Kidney (tissue), 14 donors: Measurements from ENCODE around the gene EIF6. TPM values are rescaled to one million over a fixed set of nuclear protein-coding genes. Genes with fewer than 3 reads are reported as not detected.

Source experiments
- DNase-seq, 5 donors: peaks; one replicate each; pipeline ENCODE4 v3.0.0-alpha.2; 2013 to 2020
- FAIRE-seq: peaks from 2 replicates; lab custom pipeline; 2012; peaks lifted over from hg19 to GRCh38; lab: Jason Lieb, UNC
- H3K27ac ChIP-seq, 2 donors: one replicate each; pipeline ENCODE4 v1.7.0; 2013; ENCODE audit warnings: low read depth in 2 of 2, low read length in 2 of 2, inconsistent platforms in 1 of 2
- H3K27me3 ChIP-seq: one replicate; pipeline ENCODE4 v1.7.1; 2013; ENCODE audit warnings: low read length, inconsistent platforms; ENCODE audit not compliant: control insufficient read depth, insufficient read depth
- H3K36me3 ChIP-seq, 3 donors: one replicate each; pipeline versions ENCODE4 v1.7.0 to v1.7.1; 2013; ENCODE audit warnings: low read length in 3 of 3, control low read depth in 1 of 3, inconsistent platforms in 1 of 3; ENCODE audit not compliant: insufficient read depth in 3 of 3, control insufficient read depth in 2 of 3
- H3K4me1 ChIP-seq, 3 donors: one replicate each; pipeline versions ENCODE4 v1.7.0 to v1.7.1; 2013; ENCODE audit warnings: low read length in 3 of 3, inconsistent platforms in 1 of 3, low read depth in 1 of 3; ENCODE audit not compliant: control insufficient read depth in 2 of 3, insufficient read depth in 2 of 3
- H3K4me3 ChIP-seq, 3 donors: one replicate each; pipeline versions ENCODE4 v1.7.0 to v1.8.1; 2013; ENCODE audit warnings: low read length in 3 of 3, control low read depth in 1 of 3, inconsistent platforms in 1 of 3
- H3K9ac ChIP-seq, 3 donors: one replicate each; pipeline versions ENCODE4 v1.7.0 to v1.7.1; 2013; ENCODE audit warnings: low read length in 3 of 3, control low read depth in 1 of 3, inconsistent platforms in 1 of 3
- H3K9me3 ChIP-seq, 3 donors: one replicate each; pipeline versions ENCODE4 v1.7.0 to v1.7.1; 2013; ENCODE audit warnings: low read length in 3 of 3, control low read depth in 1 of 3, inconsistent platforms in 1 of 3; ENCODE audit not compliant: control insufficient read depth in 2 of 3, insufficient read depth in 1 of 3
- intact Hi-C: fragments of 100-400 bp; cut with DNase I; formaldehyde crosslinking; loops from one replicate; pipeline ENCODE4 v1.11.1; 2022
- polyA plus RNA-seq: library from polyadenylated mRNA; stranded (reverse); fragments of 350-450 nt; fragmentation: Illumina TruSeq; extraction: RNeasy Lipid Tissue Mini Kit (QIAGEN cat#74804); gene quantifications from one replicate; pipeline ENCODE4 v1.2.3, GENCODE V29; 2014; ENCODE audit warnings: low read depth, low replicate concordance; ENCODE audit not compliant: insufficient read depth
- total RNA-seq: library from RNA; stranded (reverse); fragmentation: NEBNext Ultra II Directional; extraction: Animal tissue kit (Norgen Biotek cat#: 25700); gene quantifications from one replicate; pipeline ENCODE4 v1.2.1, GENCODE V29; 2021
- TF ChIP-seq, protein P1 (sequence below): IDR thresholded peaks from 3 replicates; pipeline ENCODE4 v1.5.1; 2012; ENCODE audit warnings: mild to moderate bottlenecking, moderate library complexity, borderline replicate concordance; ENCODE audit not compliant: insufficient read depth; ENCODE audit errors: extremely low read depth
- donor health status: control.
- donor health status: control.
- donor health status: control.
- donor health status: control.
- donor health status: control.
- donor health status: DM: yes; HTN: yes; CAD: no.
- donor health status: Normal renal cell carcinoma (clear cell type).

Gene EIF6
- total and polyA plus RNA-seq, 2 donors from 2014 or later = 114 to 254 TPM

GRCh38 chr20:35237486-35237885 lies 47.1 kb downstream of the EIF6 start:
- FAIRE-seq (no peak), DNase-seq (no peak)
- Histone ChIP-seq H3K4me3 (no peak overlapping the region), H3K27ac (no peak overlapping the region), H3K36me3 (no peaks in the 10 kb centered on the region), H3K9ac (no peak overlapping the region), H3K4me1 (no peaks in the 10 kb centered on the region), H3K9me3 (no peaks in the 10 kb centered on the region), H3K27me3 (no peaks in the 10 kb centered on the region)
- TF ChIP-seq, protein P1, sequence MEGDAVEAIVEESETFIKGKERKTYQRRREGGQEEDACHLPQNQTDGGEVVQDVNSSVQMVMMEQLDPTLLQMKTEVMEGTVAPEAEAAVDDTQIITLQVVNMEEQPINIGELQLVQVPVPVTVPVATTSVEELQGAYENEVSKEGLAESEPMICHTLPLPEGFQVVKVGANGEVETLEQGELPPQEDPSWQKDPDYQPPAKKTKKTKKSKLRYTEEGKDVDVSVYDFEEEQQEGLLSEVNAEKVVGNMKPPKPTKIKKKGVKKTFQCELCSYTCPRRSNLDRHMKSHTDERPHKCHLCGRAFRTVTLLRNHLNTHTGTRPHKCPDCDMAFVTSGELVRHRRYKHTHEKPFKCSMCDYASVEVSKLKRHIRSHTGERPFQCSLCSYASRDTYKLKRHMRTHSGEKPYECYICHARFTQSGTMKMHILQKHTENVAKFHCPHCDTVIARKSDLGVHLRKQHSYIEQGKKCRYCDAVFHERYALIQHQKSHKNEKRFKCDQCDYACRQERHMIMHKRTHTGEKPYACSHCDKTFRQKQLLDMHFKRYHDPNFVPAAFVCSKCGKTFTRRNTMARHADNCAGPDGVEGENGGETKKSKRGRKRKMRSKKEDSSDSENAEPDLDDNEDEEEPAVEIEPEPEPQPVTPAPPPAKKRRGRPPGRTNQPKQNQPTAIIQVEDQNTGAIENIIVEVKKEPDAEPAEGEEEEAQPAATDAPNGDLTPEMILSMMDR = no peak
- intact Hi-C loops = no loop called here

DNA sequence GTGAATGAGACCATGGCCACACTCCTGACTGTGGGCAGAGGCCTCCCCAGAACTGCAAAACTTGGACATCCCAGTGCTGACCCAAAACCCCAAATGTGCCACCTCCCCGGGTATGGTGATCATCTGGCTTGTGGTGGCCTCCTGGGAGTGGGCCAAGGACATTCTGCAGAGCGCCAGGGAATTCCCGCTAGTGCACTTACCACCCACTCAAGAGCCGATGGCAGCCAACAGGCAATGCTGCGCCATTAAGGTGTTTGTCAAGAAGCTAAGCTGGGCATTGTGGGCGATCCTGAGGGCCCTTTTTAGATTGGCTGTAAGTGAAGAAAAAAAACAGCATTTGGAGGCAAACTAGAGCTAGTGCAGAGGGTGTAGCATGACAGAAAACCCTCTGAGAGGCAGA lies 48.7 kb downstream of the EIF6 start:
- H3K4me3 ChIP-seq = no peak overlapping the region
- H3K36me3 ChIP-seq = no peaks in the 10 kb centered on the region
- no peaks in the 10 kb centered on the region for H3K27me3 ChIP-seq
- FAIRE-seq (no peak), DNase-seq (no peak)
- intact Hi-C loops = no loop called here
- H3K9me3 ChIP-seq = no peaks in the 10 kb centered on the region
- TF ChIP-seq, protein P1 = no peak
- no peaks in the 10 kb centered on the region for H3K4me1 ChIP-seq
- H3K27ac ChIP-seq = no peak overlapping the region
- no peak overlapping the region for H3K9ac ChIP-seq

GRCh38 chr20:35232575-35232974 lies 52.0 kb downstream of the EIF6 start:
- no peak overlapping the region for H3K4me3 ChIP-seq
- H3K27me3 ChIP-seq = no peaks in the 10 kb centered on the region
- TF ChIP-seq, protein P1 = no peak
- DNase-seq (peak in 1 of 5 donors; percentile 3), FAIRE-seq (no peak)
- no peaks in the 10 kb centered on the region for H3K9me3 ChIP-seq
- H3K4me1 ChIP-seq = no peaks in the 10 kb centered on the region
- no peak overlapping the region for H3K9ac ChIP-seq
- H3K36me3 ChIP-seq = no peaks in the 10 kb centered on the region
- intact Hi-C loops = no loop called here
- no peak overlapping the region for H3K27ac ChIP-seq

Other genes with a start within 250 kb of the EIF6 start
- gene TRPC4AP, start 192.0 kb downstream of the EIF6 start, total RNA-seq = 51.2 TPM
- 36.5 TPM for gene TRPC4AP, start 192.0 kb downstream of the EIF6 start, polyA plus RNA-seq
- 30.0 TPM for gene EDEM2, start 137.4 kb downstream of the EIF6 start, total RNA-seq
- gene EDEM2, start 137.4 kb downstream of the EIF6 start, polyA plus RNA-seq = 27.1 TPM
- 24.5 TPM for gene PROCR, start 112.7 kb downstream of the EIF6 start, total RNA-seq
- gene PROCR, start 112.7 kb downstream of the EIF6 start, polyA plus RNA-seq = 20.7 TPM
- gene MMP24, start 58.1 kb downstream of the EIF6 start, total RNA-seq = 12.4 TPM
- 10.7 TPM for gene MMP24, start 58.1 kb downstream of the EIF6 start, polyA plus RNA-seq
- 127 TPM for gene MMP24OS, start 6.7 kb downstream of the EIF6 start, total RNA-seq
- gene MMP24OS, start 6.7 kb downstream of the EIF6 start, polyA plus RNA-seq = 248 TPM
- not detected for gene FAM83C, start 7.7 kb upstream of the EIF6 start, total RNA-seq
- gene FAM83C, start 7.7 kb upstream of the EIF6 start, polyA plus RNA-seq = not detected
- 50.3 TPM for gene UQCC1, start 127.2 kb upstream of the EIF6 start, total RNA-seq
- gene UQCC1, start 127.2 kb upstream of the EIF6 start, polyA plus RNA-seq = 49.6 TPM
- gene GDF5, start 153.5 kb upstream of the EIF6 start, total RNA-seq = 0.66 TPM
- not detected for gene GDF5, start 153.5 kb upstream of the EIF6 start, polyA plus RNA-seq
- 25.2 TPM for gene CEP250, start 170.8 kb upstream of the EIF6 start, total RNA-seq
- 4.9 TPM for gene CEP250, start 170.8 kb upstream of the EIF6 start, polyA plus RNA-seq
- not detected for gene C20orf173, start 244.9 kb upstream of the EIF6 start, total RNA-seq
- not detected for gene C20orf173, start 244.9 kb upstream of the EIF6 start, polyA plus RNA-seq